GM12873 (cell line): Measurements from ENCODE around the gene PCDH15.

Experiments used
- CTCF ChIP-seq: IDR thresholded peaks from 2 replicates; pipeline ENCODE4 v1.5.1; 2012; ENCODE audit warnings: low read depth, mild to moderate bottlenecking, moderate library complexity, low read length, control low read depth; ENCODE audit not compliant: insufficient read depth; ENCODE audit errors: missing control alignments

The PCDH15 gene

GRCh38 chr10:54444170-54444569 lies 356.9 kb downstream of the PCDH15 start:
- TF ChIP-seq CTCF = no peak

DNA sequence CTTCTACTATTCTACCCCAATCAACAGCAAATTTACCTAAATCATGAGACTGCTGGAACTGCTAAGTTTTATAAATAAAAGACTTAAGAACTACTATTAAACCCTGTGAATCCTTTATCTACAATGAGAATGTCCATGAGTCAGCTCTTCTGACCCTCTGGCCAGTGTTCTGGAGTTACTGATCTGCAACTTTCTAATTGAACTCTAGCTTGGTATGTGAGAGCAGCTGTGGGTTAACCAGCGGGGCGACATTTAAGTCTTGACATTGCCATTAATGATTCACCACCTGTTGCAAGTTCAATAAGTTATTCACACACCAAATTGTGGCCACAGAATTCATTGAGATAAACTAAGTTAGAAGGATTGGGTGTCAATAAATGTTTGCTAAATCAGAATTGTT lies 359.8 kb downstream of the PCDH15 start:
- TF ChIP-seq CTCF = no peak

DNA sequence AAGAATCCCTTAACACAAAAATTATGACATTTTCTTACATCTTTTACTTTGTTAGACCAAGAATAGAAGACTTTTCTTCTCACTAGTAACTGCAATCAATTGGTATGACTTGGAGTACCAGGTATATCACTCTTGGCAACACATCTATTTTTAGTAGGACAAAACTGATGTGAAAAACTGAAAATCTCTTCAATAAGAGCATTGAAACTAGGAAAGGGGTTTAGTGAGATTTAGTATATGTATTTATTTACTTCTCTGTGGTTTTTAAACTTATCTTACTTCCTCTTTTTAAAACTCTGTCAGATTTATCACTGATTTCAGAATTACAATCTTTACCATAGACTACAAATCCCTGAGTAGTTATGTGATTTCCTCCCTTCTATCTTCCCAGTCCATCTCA lies 366.2 kb downstream of the PCDH15 start:
- no peak for TF ChIP-seq CTCF

DNA sequence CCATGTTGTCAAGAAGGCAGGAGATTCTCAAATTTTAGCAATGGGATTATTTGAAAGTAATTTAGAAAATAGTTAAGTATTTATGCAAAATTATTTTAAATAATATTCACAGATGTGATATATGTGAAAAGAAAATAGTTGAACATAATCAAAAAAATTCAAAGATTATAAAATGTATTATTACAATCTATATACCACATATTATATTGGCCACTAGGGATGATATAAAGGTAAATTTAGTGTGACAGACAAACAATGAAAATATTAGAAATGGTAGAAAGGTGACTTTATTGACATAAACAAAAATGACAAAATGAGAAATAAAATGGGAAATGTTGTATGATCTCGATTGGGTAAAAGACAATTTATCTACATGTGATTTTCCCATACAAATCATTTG lies 385.5 kb downstream of the PCDH15 start:
- TF ChIP-seq CTCF = no peak

DNA sequence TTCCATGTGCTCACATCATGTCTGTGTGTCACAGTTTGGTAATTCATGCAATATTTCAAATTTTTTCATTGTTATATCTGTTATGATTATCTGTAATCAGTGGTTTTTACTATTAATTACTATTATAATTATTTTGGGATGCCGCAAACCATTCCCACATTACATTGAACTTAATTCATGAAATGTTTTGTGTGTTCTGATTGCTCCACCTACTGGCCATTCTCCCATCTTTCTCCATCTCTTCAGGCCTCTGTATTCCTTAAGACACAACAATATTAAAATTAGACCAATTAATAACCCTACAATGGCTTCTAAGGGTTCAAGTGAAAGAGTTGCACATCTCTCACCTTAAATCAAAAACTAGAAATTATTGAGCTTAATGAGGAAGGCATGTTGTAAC lies 398.5 kb downstream of the PCDH15 start:
- no peak for TF ChIP-seq CTCF

DNA sequence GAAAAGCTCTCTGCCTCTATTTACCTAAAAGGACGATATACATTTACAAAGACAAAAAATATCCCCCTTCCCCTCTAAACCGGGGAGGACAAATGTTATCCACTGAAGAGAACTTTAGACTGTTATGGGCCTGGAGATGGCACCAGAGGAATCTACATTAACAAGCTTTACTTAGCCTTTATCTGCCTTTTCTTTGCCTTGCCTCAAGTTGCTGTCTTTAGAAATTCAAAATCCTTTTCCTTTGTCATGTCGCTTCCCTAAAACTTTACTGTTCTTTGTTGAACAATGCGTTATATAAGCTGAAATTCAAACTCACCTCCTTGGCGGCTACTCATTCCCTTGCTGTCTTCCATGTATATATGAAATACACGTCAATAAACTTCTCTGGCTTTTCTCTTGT lies 405.0 kb downstream of the PCDH15 start:
- no peak for TF ChIP-seq CTCF

DNA sequence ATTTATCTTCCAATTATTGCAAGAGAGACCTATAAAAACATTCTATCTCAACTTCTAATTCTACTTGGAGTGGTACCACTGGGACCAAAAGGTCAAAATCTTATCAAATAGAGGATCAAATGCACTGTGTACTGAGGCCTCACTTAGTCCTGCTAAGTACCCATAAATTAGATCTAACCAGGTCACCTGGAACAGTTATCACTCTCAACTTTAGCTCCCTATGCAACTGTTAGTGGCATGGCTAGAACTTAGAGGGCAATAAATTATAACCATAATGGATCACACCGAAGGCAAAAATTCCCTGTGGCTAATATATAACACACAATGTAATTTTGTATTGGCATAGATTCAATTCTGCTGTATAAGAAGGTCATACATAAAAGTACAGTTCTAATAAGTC lies 428.9 kb downstream of the PCDH15 start:
- no peak for TF ChIP-seq CTCF

DNA sequence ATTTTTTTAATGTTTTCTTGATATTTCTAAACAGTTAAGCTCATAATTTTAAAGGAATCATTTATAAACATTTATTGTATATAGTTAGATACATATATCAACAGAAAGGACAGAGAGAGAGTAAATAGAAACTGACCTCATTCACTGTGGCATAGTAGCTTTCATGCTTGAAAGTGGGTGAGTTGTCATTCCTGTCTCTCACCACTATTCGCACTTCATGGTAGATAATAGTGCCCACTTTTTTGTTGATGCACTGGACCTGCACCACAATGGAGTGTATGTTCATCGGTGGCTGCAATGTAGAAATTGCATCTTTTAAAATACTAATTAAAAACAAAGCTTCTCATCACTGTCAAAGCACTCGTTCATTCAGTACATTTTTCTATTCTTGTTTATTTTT lies 432.0 kb downstream of the PCDH15 start:
- TF ChIP-seq CTCF = no peak
